Measurements from ENCODE around the gene CAND1.

GRCh38 chr12:67299526-67299925 lies 30.4 kb downstream of the CAND1 start:
- no peak for TF ChIP-seq SUZ12 (IDR thresholded peaks at IDR 0.05; ENCODE audit: extremely low read depth, insufficient read depth, insufficient read length)
- no peak for TF ChIP-seq ZNF274 (IDR thresholded peaks at IDR 0.05; ENCODE audit: low read depth, low read length)
- TF ChIP-seq YY1 (IDR thresholded peaks at IDR 0.05; ENCODE audit: insufficient read depth, insufficient read length): no peak

Data from NT2/D1 (cell line).